Stimulated activated CD4-positive, alpha-beta T cell treated with anti-CD3 and anti-CD28 coated beads, Interleukin-15, amount 100 ng/mL, for 48 hours (primary cell): ENCODE data around the gene RAB42.
"Not testable (repeated sequence)": the region's sequence is repeated elsewhere in the genome, so short reads cannot be mapped to it uniquely, and the experiment has no call there.

Experiments
- DNase-seq, 2 donors: peaks; one replicate each; pipeline ENCODE4 v3.0.0-alpha.2; 2020; ENCODE audit warnings: low read depth in 2 of 2

Gene RAB42

DNA sequence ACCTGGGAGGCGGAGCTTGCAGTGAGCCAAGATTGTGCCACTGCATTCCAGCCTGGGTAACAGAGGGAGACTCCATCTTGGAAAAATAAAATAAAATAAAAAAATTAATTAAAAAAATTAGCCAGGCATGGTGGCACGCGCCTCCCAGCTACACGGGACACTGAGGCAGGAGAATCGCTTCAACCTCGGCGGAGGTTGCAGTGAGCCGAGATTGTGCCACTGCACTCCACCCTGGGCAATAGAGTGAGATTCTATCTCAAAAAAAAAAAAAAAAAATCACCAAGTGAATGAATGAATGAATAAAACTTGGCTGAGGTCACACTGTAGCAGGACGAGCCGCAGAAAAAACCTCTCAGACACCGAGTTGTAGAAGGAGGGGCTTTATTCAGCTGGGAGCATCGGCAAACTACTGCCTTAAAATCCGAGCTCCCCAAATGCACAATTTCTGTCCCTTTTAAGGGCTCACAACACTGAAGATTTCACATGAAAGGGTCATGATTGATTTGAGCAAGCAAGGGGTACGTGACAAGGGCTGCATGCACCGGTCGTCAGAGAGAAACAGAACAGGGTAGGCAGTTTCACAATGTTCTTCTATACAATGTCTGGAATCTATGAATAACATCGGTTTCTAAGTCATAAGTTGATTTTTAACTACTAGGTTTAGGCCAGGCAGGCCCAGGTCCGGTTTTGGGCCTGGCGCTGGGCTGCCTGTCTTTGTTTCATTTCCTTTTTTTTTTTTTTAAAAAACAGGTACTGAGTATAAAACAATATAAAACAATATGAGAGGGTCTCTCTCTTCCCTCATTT is 5.3 kb upstream of the RAB42 start:
- not testable (repeated sequence) for DNase-seq

DNA sequence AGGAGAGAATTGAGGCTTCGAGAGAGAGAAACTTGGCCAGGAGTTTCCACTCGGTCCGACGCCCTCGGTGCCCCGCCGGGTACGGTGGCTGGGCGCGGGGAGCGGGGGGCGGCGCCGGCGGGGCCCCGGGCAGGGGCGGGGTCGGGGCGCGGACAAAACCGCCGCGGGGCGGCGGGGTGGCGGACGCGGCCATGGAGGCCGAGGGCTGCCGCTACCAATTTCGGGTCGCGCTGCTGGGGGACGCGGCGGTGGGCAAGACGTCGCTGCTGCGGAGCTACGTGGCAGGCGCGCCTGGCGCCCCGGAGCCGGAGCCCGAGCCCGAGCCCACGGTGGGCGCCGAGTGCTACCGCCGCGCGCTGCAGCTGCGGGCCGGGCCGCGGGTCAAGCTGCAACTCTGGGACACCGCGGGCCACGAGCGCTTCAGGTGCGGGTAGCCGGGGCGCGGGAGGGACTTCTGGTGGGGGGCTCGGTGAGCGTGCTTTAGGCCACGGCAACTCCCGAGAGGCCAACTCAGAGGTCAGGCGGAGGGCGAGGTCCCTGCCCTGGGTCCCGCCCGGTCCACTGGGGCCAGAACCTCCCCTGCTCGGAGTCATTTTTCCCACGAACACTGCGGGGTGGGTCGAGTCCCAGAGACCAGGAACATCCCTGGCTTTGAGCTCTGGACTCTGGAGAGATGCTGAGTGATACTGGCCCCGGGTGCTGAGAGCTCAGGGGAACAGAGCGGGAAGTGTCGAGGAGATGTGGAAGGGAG is 431 bp downstream of the RAB42 start:
- DNase-seq, result no peak

GRCh38 chr1:28593988-28594356 is 1.9 kb downstream of the RAB42 start:
- DNase-seq, result not testable (repeated sequence)

GRCh38 chr1:28594686-28595411 is 2.8 kb downstream of the RAB42 start:
- not testable (repeated sequence) for DNase-seq

- DNase-seq, result no peak
Measured at GRCh38 chr1:28595412-28596191, 3.5 kb downstream of the RAB42 start.

DNA sequence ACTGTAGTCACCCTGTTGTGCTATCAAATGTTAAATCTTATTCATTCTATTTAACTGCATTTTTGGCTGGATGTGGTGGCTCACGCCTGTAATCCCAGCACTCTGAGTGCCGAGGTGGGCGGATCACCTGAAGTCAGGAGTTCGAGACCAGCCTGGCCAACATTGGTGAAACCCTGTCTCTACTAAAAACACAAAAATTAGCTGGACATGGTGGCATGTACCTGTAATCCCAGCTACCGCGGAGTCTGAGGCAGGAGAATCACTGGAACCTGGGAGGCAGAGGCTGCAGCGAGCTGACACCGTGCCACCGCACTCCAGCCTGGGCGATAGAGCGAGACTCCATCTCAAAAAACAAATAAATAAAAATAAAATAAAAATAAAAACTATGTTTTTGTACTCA is 4.2 kb downstream of the RAB42 start:
- not testable (repeated sequence) for DNase-seq

GRCh38 chr1:28601696-28602095 is 9.6 kb downstream of the RAB42 start:
- peak in 1 of 2 donors; percentile 23 for DNase-seq

- no peak for DNase-seq
Measured at GRCh38 chr1:28602536-28603439, 10.7 kb downstream of the RAB42 start.

DNA sequence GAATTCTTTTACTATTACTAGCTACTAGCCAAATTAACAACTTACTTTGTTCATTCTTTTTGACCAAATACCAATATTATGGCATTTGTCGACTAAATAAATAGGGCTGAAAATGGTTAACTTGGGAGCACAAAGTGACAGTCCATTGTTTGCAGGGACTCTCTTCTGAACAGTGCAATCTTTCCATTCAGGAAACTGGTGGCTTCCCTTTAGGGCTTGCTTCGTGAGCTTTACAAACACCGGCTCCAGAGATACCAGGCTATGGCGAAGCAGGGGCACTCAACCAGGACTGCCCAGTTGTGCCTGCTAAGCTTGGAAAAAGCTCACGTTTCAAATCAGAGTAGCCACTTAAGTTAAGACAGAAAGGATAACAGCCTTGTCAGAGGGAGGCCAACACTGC is 12.3 kb downstream of the RAB42 start:
- DNase-seq, result no peak

DNA sequence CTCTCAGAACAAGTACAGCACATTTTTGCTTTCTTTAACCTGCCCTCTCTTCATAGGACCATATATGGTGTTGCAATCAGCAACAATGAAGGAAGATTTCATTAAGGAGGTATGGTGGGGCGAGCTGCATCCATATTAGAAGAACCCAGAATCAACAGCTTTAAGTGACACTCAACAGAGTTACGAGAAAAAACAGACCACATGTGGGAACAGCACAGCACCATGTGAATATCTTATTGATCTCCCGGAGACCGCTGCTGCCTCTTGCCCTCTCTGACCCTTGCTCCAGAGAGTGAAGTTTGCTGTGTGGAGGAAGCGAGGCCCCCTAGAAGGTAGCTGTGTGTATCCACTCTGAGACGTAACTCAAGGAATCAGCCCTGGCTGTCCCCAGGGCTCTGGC is 12.9 kb downstream of the RAB42 start:
- no peak for DNase-seq

GRCh38 chr1:28606771-28607170 is 14.7 kb downstream of the RAB42 start:
- DNase-seq, result no peak

DNA sequence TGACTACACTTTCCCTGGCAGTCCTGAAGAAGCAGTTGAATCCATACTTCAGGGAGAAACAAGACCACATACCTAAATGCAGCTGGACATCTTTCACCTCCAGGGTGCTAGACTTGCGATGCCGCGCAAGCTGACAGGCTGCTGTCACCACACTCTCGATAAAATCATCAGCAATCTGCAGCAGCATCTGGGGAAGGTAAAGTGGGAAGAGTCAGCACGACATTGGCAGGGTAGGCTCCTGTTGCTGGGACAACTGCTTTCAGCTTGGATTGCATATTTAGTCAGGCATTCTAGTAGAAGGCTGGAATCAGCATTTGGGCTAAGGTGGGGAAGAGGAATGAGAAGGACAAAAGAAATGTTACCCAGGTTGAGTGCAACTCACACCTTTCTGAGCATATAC is 21.1 kb downstream of the RAB42 start:
- no peak for DNase-seq

GRCh38 chr1:28631713-28632112 is 39.6 kb downstream of the RAB42 start:
- no peak for DNase-seq

GRCh38 chr1:28632560-28632959 is 40.5 kb downstream of the RAB42 start:
- DNase-seq, result no peak

- no peak for DNase-seq
Measured at GRCh38 chr1:28640766-28641165, 48.7 kb downstream of the RAB42 start.

- no peak for DNase-seq
Measured at GRCh38 chr1:28642056-28642846, 50.2 kb downstream of the RAB42 start.

DNA sequence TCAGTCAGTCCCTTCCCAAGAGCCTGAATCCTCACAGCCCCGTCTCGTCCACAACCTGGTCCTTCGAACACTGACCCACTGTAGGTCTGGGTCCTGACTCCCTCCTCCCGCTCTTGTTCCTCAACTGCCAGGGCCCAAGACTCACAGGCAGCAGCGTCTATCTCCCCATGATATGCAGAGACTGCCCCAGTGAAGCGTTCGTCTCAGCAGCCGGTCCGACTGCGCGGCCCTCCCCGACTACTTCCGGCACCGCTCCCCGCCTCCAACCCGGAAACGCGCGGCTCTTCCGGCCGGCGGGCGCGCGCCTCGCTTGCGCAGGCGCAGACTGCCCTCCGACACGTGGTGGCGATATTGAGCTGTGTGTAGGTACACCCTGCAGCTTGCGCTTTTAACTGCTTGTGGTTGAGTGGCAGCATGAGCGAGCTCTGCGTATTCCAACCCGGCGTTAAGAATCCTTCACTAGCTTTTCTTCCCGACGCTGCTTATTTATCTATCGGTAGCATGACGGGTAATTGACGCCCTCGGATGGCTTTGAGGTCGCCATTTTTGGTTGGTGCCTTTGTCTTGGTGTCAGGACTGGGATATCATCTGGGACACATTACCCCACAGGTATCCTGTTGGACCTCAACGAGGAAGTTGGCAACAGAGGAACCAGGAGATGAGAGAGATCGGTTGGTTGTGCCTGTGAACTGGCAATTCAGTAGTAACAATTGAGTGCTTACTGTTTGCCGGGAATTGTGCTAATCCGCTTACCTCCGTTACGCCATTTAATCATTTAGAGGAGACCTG is 51.0 kb downstream of the RAB42 start, which contains the start of gene TAF12:
TSS of gene TAF12 (minus strand) at position 221 of the 789 bp plus-strand sequence. CDS start 20,986 bp downstream, outside the sequence.
- peak; percentile 83 to 86 for DNase-seq

DNA sequence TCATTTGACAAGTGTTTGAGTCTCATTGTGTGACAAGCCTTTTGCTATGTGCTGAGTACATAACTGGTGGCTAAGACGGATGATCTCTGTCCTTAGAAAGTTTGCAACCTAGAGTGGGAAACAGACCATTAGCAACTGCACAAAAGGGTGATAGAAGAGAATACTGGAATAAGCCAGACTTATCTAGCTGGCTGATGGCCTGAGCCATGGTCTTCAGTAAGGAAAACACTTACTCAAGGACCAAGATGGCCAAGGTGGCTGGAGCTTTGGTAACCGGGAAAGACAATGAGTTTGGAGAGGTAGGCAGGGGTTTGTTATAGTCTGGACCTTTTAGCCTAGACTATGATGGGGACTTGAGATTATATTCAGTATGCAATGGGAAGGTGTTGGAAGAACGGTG is 52.4 kb downstream of the RAB42 start:
- DNase-seq, result no peak
